Vagina (tissue), 2 donors: ENCODE data around the gene TAF10.

ENCODE experiments used
- POLR2A ChIP-seq, 2 donors: fragments of 450-650 bp; IDR thresholded peaks; one replicate each; pipeline ENCODE4 v1.6.1; 2017; ENCODE audit warnings: antibody characterized with exemption in 2 of 2, mild to moderate bottlenecking in 2 of 2, moderate library complexity in 2 of 2
- POLR2AphosphoS5 ChIP-seq, 2 donors: sonication (generic); formaldehyde crosslinking; IDR thresholded peaks; one replicate each; pipeline ENCODE4 v1.9.0; 2017; ENCODE audit warnings: antibody characterized with exemption in 2 of 2, mild to moderate bottlenecking in 2 of 2, low read depth in 1 of 2; ENCODE audit not compliant: insufficient read depth in 1 of 2

DNA sequence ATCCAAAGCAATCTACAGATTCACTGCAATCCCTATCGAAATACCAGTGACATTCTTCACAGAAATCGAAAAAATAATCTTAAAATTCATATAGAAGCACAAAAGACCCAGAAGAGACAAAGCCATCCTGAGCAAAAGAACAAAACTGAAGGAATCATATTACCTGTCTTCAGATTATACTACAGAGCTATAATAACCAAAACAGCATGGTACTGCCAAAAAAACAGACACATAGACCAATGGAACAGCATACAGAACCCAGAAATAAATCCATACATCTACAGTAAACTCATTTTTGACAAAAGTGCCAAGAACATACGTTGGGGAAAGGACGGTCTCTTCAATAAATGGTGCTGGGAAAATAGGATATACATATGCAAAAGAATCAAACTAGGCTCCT, 27.5 kb downstream of the TAF10 start:
- TF ChIP-seq POLR2A (IDR thresholded peaks at IDR 0.05) (no peak), POLR2AphosphoS5 (IDR thresholded peaks at IDR 0.05; ENCODE audit: insufficient read depth in 1 of 2, low read depth in 1 of 2) (no peak)
